ENCODE measurements around the gene DIAPH1. TPM values are rescaled to one million over a fixed set of nuclear protein-coding genes. Genes with fewer than 3 reads are reported as not detected.
A peak's percentile ranks its signal among the peaks of the same experiment; 100 is the strongest.

The DIAPH1 gene
- total RNA-seq, 1 donor from 2014 or later = 149 TPM

GRCh38 chr5:141565826-141566570, 52.8 kb downstream of the DIAPH1 start:
- Mint-ChIP-seq H3K4me1 (ENCODE audit: unreplicated experiment) (peaks cover 29% of the 10 kb centered on the region), H3K9me3 (ENCODE audit: unreplicated experiment) (no peaks in the 10 kb centered on the region), H3K27ac (ENCODE audit: unreplicated experiment) (peak overlapping the region; percentile 91), H3K27me3 (ENCODE audit: unreplicated experiment) (no peaks in the 10 kb centered on the region), H3K4me3 (ENCODE audit: unreplicated experiment) (no peak overlapping the region), H3K36me3 (ENCODE audit: low read depth, unreplicated experiment) (peaks cover 28% of the 10 kb centered on the region)
- TF ChIP-seq CTCF (IDR thresholded peaks at IDR 0.05; ENCODE audit: unreplicated experiment) = no peak
- DNase-seq (ENCODE audit: low spot score) = no peak

GRCh38 chr5:141564216-141564692, 54.5 kb downstream of the DIAPH1 start:
- H3K9me3 Mint-ChIP-seq (ENCODE audit: unreplicated experiment) = no peaks in the 10 kb centered on the region
- peaks cover 23% of the 10 kb centered on the region for H3K36me3 Mint-ChIP-seq (ENCODE audit: low read depth, unreplicated experiment)
- H3K27ac Mint-ChIP-seq (ENCODE audit: unreplicated experiment) = peak overlapping the region; percentile 89
- TF ChIP-seq CTCF (IDR thresholded peaks at IDR 0.05; ENCODE audit: unreplicated experiment) = peak; percentile 100
- peak; percentile 63 for DNase-seq (ENCODE audit: low spot score)
- H3K27me3 Mint-ChIP-seq (ENCODE audit: unreplicated experiment) = peaks cover 2% of the 10 kb centered on the region
- H3K4me3 Mint-ChIP-seq (ENCODE audit: unreplicated experiment) = peak overlapping the region; percentile 13
- peaks cover 40% of the 10 kb centered on the region for H3K4me1 Mint-ChIP-seq (ENCODE audit: unreplicated experiment)

GRCh38 chr5:141560725-141561483, 57.9 kb downstream of the DIAPH1 start:
- no peak overlapping the region for H3K4me3 Mint-ChIP-seq (ENCODE audit: unreplicated experiment)
- peaks cover 56% of the 10 kb centered on the region for H3K4me1 Mint-ChIP-seq (ENCODE audit: unreplicated experiment)
- H3K9me3 Mint-ChIP-seq (ENCODE audit: unreplicated experiment) = no peaks in the 10 kb centered on the region
- peak; percentile 75 for DNase-seq (ENCODE audit: low spot score)
- peak; percentile 96 for TF ChIP-seq CTCF (IDR thresholded peaks at IDR 0.05; ENCODE audit: unreplicated experiment)
- peaks cover 8% of the 10 kb centered on the region for H3K27me3 Mint-ChIP-seq (ENCODE audit: unreplicated experiment)
- peak overlapping the region; percentile 97 for H3K27ac Mint-ChIP-seq (ENCODE audit: unreplicated experiment)
- H3K36me3 Mint-ChIP-seq (ENCODE audit: low read depth, unreplicated experiment) = peaks cover 24% of the 10 kb centered on the region

GRCh38 chr5:141560151-141560550, 58.6 kb downstream of the DIAPH1 start:
- TF ChIP-seq CTCF (IDR thresholded peaks at IDR 0.05; ENCODE audit: unreplicated experiment) = no peak
- Mint-ChIP-seq H3K4me1 (ENCODE audit: unreplicated experiment) (peaks cover 49% of the 10 kb centered on the region), H3K27me3 (ENCODE audit: unreplicated experiment) (peaks cover 8% of the 10 kb centered on the region), H3K36me3 (ENCODE audit: low read depth, unreplicated experiment) (peaks cover 21% of the 10 kb centered on the region), H3K9me3 (ENCODE audit: unreplicated experiment) (no peaks in the 10 kb centered on the region), H3K4me3 (ENCODE audit: unreplicated experiment) (no peak overlapping the region), H3K27ac (ENCODE audit: unreplicated experiment) (peak overlapping the region; percentile 97)
- no peak for DNase-seq (ENCODE audit: low spot score)
